Endothelial cell of hepatic sinusoid (primary cell): ENCODE results near the gene SLC12A4.
"Not testable (repeated sequence)": the region's sequence is repeated elsewhere in the genome, so short reads cannot be mapped to it uniquely, and the experiment has no call there.

ENCODE experiments used
- in situ Hi-C: cut with HindIII; loops from 2 replicates; pipeline ENCODE4 v1.10.0; 2017; ENCODE audit warnings: low sequenced_read_pairs

Gene SLC12A4

GRCh38 chr16:67943619-67944504, 24.6 kb downstream of the SLC12A4 start, which contains the start of gene LCAT:
LCAT (minus strand) TSS chr16:67944120; CDS start chr16:67944101, 19 bp downstream.
- in situ Hi-C loops = no loop called here

- in situ Hi-C loops = no loop called here
Observed at GRCh38 chr16:67943256-67943618, 25.2 kb downstream of the SLC12A4 start.

- in situ Hi-C loops = no loop called here
Observed at GRCh38 chr16:67942510-67943255, 25.8 kb downstream of the SLC12A4 start.

GRCh38 chr16:67942200-67942509, 26.3 kb downstream of the SLC12A4 start:
- in situ Hi-C loops = no loop called here

- in situ Hi-C loops = no loop called here
Observed at GRCh38 chr16:67941469-67942199, 26.8 kb downstream of the SLC12A4 start.

- in situ Hi-C loops = no loop called here
Observed at GRCh38 chr16:67940446-67941089, 27.9 kb downstream of the SLC12A4 start.

GRCh38 chr16:67939507-67940445, 28.7 kb downstream of the SLC12A4 start:
- in situ Hi-C loops = no loop called here

GRCh38 chr16:67937713-67938112, 30.7 kb downstream of the SLC12A4 start:
- in situ Hi-C loops = not testable (repeated sequence)

- in situ Hi-C loops = no loop called here
Observed at GRCh38 chr16:67936880-67937605, 31.4 kb downstream of the SLC12A4 start.

GRCh38 chr16:67936124-67936879, 32.1 kb downstream of the SLC12A4 start, which contains the start of gene PSMB10:
PSMB10 (minus strand) TSS chr16:67936850; CDS start chr16:67936749, 101 bp downstream.
- in situ Hi-C loops = no loop called here

- in situ Hi-C loops = no loop called here
Observed at GRCh38 chr16:67935402-67936123, 32.9 kb downstream of the SLC12A4 start.

GRCh38 chr16:67935101-67935401, 33.4 kb downstream of the SLC12A4 start:
- in situ Hi-C loops = no loop called here

GRCh38 chr16:67934306-67935100, 33.9 kb downstream of the SLC12A4 start:
- in situ Hi-C loops = no loop called here

GRCh38 chr16:67933805-67934204, 34.6 kb downstream of the SLC12A4 start:
- in situ Hi-C loops = no loop called here

- in situ Hi-C loops = no loop called here
Observed at GRCh38 chr16:67932462-67932840, 36.0 kb downstream of the SLC12A4 start.

- in situ Hi-C loops = no loop called here
Observed at GRCh38 chr16:67931712-67932461, 36.5 kb downstream of the SLC12A4 start, which contains the start of gene CTRL. CTRL (minus strand) TSS chr16:67931862; CDS start chr16:67931852, 10 bp downstream.
